PC-3 (cell line): ENCODE data around the gene MPST. TPM values are rescaled to one million over a fixed set of nuclear protein-coding genes. Genes with fewer than 3 reads are reported as not detected.

Experiments
- ATAC-seq: fragments of 200-7000 bp; cut with Tn5 transposase; 2 replicates; pipeline ENCODE4 v1.9.1; 2020; ENCODE audit warnings: mild to moderate bottlenecking, moderate library complexity
- BruUV-seq: library from RNA; stranded (reverse); fragments of 400-500 nt; replicated peaks from 2 replicates; lab custom pipeline; 2021; lab: Mats Ljungman, UMichigan
- CTCF ChIA-PET: fragments of 300-600 bp; sonication (Branson Sonifier 250); formaldehyde crosslinking; loops from one replicate; lab custom pipeline; 2022; ENCODE audit warnings: antibody characterized with exemption; lab: Charles Lee
- POLR2A ChIA-PET: fragments of 300-600 bp; sonication (Branson Sonifier 250); formaldehyde crosslinking; loops from one replicate; lab custom pipeline; 2022; ENCODE audit warnings: antibody characterized with exemption; ENCODE audit not compliant: unreplicated experiment; lab: Charles Lee
- DNase-seq: peaks from one replicate; pipeline ENCODE4 v3.0.0-alpha.2; 2015
- H2AFZ ChIP-seq: fragments of 300-600 bp; sonication (generic); 2 replicates; pipeline ENCODE4 v1.6.0; 2016; ENCODE audit warnings: antibody characterized with exemption, low read length
- H3F3A ChIP-seq: fragments of 300-600 bp; sonication (generic); one replicate; pipeline ENCODE4 v1.6.0; 2017; ENCODE audit warnings: antibody characterized with exemption, low read length, control low read depth, mild to moderate bottlenecking; ENCODE audit not compliant: unreplicated experiment
- H3K27ac ChIP-seq: fragments of 300-600 bp; sonication (generic); 2 replicates; pipeline ENCODE4 v1.5.1; 2016; ENCODE audit warnings: mild to moderate bottlenecking, low read length
- H3K27me3 ChIP-seq: fragments of 300-600 bp; sonication (generic); 2 replicates; pipeline ENCODE4 v1.6.1; 2016; ENCODE audit warnings: low read length, mixed read lengths
- H3K36me3 ChIP-seq: fragments of 300-600 bp; sonication (generic); 2 replicates; pipeline ENCODE4 v1.6.1; 2016; ENCODE audit warnings: low read depth, mixed run types, low read length, mixed read lengths
- H3K4me1 ChIP-seq: fragments of 300-600 bp; sonication (generic); 2 replicates; pipeline ENCODE4 v1.5.1; 2016; ENCODE audit warnings: low read length; ENCODE audit not compliant: insufficient read depth
- H3K4me2 ChIP-seq: fragments of 300-600 bp; sonication (generic); 2 replicates; pipeline ENCODE4 v1.6.0; 2016; ENCODE audit warnings: low read length
- H3K4me3 ChIP-seq: fragments of 300-600 bp; sonication (generic); 2 replicates; pipeline ENCODE4 v1.5.1; 2016; ENCODE audit warnings: mild to moderate bottlenecking, low read length, mixed read lengths
- H3K79me2 ChIP-seq: fragments of 300-600 bp; sonication (generic); 2 replicates; pipeline ENCODE4 v1.6.1; 2017; ENCODE audit warnings: low read length, mixed read lengths
- H3K9ac ChIP-seq: fragments of 300-600 bp; sonication (generic); 2 replicates; pipeline ENCODE4 v1.6.0; 2016; ENCODE audit warnings: mild to moderate bottlenecking, low read length
- H3K9me2 ChIP-seq: fragments of 300-600 bp; sonication (generic); replicated peaks from 2 replicates; pipeline ENCODE4 v1.6.1; 2016; ENCODE audit warnings: mixed run types, low read length, mixed read lengths
- H3K9me3 ChIP-seq: fragments of 300-600 bp; sonication (generic); 2 replicates; pipeline ENCODE4 v1.6.1; 2016; ENCODE audit warnings: low read length, mixed read lengths
- H4K20me1 ChIP-seq: fragments of 300-600 bp; sonication (generic); 2 replicates; pipeline ENCODE4 v1.6.1; 2016; ENCODE audit warnings: low read length, mixed read lengths
- EZH2 ChIP-seq: fragments of 300-600 bp; sonication (generic); IDR thresholded peaks from one replicate; pipeline ENCODE4 v1.6.1; 2017; ENCODE audit warnings: antibody characterized with exemption, mild to moderate bottlenecking, low read length; ENCODE audit not compliant: unreplicated experiment
- EZH2phosphoT487 ChIP-seq: fragments of 300-600 bp; sonication (generic); IDR thresholded peaks from 2 replicates; pipeline ENCODE4 v1.6.1; 2018; ENCODE audit warnings: mild to moderate bottlenecking, antibody characterized with exemption, low read length, borderline replicate concordance
- intact Hi-C: fragments of 100-400 bp; cut with micrococcal nuclease; formaldehyde crosslinking; loops from 2 replicates; pipeline ENCODE4 v1.9.0; 2023
- total RNA-seq: library from RNA; depleted of rRNA; stranded (reverse); fragments of >200 nt; gene quantifications from 2 replicates; pipeline ENCODE4 v1.2.3, GENCODE V29; 2014
- TF ChIP-seq, protein P1 (sequence below): fragments of 300-600 bp; sonication (generic); conservative IDR thresholded peaks from 2 replicates; pipeline ENCODE4 v1.5.1; 2017; ENCODE audit warnings: antibody characterized with exemption, low read depth, mild to moderate bottlenecking, low read length

Gene MPST
- total RNA-seq, 1 experiment from 2014 or later = 97.0 TPM

DNA sequence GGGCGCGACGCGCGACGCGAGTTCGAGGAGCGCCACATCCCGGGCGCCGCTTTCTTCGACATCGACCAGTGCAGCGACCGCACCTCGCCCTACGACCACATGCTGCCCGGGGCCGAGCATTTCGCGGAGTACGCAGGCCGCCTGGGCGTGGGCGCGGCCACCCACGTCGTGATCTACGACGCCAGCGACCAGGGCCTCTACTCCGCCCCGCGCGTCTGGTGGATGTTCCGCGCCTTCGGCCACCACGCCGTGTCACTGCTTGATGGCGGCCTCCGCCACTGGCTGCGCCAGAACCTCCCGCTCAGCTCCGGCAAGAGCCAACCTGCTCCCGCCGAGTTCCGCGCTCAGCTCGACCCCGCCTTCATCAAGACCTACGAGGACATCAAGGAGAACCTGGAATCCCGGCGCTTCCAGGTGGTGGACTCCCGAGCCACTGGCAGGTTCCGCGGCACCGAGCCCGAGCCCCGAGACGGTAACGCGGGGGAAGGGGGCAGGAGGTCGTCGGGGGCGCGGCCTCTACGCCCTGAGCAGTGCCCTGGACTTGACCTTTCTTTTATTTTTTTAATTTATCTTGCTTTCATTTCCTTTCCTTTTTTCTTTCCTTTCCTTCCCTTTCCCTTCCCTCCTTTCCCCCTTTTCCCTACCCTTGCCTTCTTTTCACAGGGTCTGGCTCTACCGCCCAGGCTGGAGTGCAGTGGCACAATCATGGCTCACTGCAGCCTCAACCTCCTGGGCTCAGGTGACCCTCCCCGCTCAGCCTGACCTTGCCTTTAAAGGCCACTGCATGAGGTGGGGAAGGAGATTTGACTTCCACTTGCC lies 5.0 kb downstream of the MPST start:
- Histone ChIP-seq H3K27ac (no peak overlapping the region), H3K9me3 (no peaks in the 10 kb centered on the region), H2AFZ (no peak overlapping the region), H3K4me1 (no peaks in the 10 kb centered on the region), H3K9ac (no peak overlapping the region), H3K4me3 (no peak overlapping the region), H3K4me2 (no peak overlapping the region), H3K36me3 (no peaks in the 10 kb centered on the region), H3K27me3 (no peaks in the 10 kb centered on the region), H3K79me2 (peaks cover 15% of the 10 kb centered on the region), H4K20me1 (no peaks in the 10 kb centered on the region), H3F3A (no peaks in the 10 kb centered on the region), H3K9me2 (no peaks in the 10 kb centered on the region)
- CTCF ChIA-PET = interaction anchor here (0.6 kb wide), 1 partner anchor 546 kb away, joined by 4 read pairs; no protein-coding TSS in a partner anchor
- intact Hi-C loops = no loop called here
- no peak for ATAC-seq
- POLR2A ChIA-PET = no interaction called here
- DNase-seq = no peak
- TF ChIP-seq EZH2phosphoT487 (no peak), EZH2 (no peak)
- TF ChIP-seq, protein P1, sequence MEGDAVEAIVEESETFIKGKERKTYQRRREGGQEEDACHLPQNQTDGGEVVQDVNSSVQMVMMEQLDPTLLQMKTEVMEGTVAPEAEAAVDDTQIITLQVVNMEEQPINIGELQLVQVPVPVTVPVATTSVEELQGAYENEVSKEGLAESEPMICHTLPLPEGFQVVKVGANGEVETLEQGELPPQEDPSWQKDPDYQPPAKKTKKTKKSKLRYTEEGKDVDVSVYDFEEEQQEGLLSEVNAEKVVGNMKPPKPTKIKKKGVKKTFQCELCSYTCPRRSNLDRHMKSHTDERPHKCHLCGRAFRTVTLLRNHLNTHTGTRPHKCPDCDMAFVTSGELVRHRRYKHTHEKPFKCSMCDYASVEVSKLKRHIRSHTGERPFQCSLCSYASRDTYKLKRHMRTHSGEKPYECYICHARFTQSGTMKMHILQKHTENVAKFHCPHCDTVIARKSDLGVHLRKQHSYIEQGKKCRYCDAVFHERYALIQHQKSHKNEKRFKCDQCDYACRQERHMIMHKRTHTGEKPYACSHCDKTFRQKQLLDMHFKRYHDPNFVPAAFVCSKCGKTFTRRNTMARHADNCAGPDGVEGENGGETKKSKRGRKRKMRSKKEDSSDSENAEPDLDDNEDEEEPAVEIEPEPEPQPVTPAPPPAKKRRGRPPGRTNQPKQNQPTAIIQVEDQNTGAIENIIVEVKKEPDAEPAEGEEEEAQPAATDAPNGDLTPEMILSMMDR = no peak
- no TSS peak for BruUV-seq

DNA sequence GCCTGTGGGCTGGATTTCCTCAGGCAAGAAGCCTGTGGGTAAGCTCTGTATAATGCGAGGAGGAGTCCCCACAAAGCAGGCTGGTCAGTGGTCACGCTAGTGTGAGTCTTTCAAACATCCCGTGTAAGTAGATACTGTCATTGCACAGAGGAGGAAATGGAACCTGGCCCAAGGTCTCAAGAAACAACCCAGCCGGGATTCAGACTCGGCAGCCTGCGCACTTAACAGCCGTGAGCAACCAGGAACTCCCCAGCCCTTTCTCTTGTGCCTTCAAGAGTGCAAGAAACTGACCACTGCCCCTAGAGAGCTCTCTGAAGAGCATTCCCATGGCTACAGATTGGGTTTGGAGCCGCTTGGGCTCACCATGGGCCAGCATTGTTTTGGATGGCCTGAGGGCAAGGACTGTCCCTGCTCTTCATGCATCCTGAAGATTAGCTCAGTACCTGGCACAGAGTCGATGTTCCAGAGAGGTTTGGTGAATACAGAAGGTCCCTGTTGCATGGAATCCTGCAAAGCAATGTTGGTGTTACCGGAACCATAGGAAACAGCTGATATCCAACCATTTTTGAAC lies 6.0 kb downstream of the MPST start:
- Histone ChIP-seq H3F3A (no peaks in the 10 kb centered on the region), H3K9ac (no peak overlapping the region), H3K4me3 (no peak overlapping the region), H3K4me2 (no peak overlapping the region), H3K36me3 (no peaks in the 10 kb centered on the region), H3K27me3 (no peaks in the 10 kb centered on the region), H3K4me1 (no peaks in the 10 kb centered on the region), H3K27ac (no peak overlapping the region), H3K9me2 (no peaks in the 10 kb centered on the region), H3K79me2 (peaks cover 5% of the 10 kb centered on the region), H4K20me1 (no peaks in the 10 kb centered on the region), H2AFZ (no peak overlapping the region), H3K9me3 (no peaks in the 10 kb centered on the region)
- intact Hi-C loops = no loop called here
- ATAC-seq (no peak), DNase-seq (no peak)
- no peak for TF ChIP-seq EZH2
- TF ChIP-seq, protein P1 = no peak
- TF ChIP-seq EZH2phosphoT487 = no peak
- CTCF ChIA-PET = no interaction called here
- BruUV-seq = no TSS peak
- POLR2A ChIA-PET = no interaction called here

DNA sequence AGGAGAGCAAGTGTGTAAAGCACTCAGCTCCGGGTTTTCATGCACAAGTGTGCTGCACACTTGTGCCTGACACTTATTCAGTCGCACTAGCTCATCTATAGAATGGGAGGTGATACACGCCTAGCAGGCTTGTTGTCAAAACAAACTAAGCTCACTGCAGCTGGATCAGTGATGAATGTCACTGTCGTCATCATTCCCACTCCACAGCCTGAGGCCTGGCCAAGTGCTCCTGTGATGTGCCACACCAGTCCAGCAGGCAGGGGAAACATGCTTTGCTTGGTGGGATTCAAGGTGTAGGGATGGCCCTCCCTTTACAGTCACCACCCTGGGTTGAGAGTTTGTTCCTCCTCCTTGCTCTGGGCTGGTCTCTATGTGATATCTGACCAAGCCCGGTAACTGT lies 6.8 kb downstream of the MPST start:
- H3K4me2 ChIP-seq = no peak overlapping the region
- H3K4me3 ChIP-seq = no peak overlapping the region
- H3K79me2 ChIP-seq = no peaks in the 10 kb centered on the region
- H2AFZ ChIP-seq = no peak overlapping the region
- no peaks in the 10 kb centered on the region for H3K27me3 ChIP-seq
- H3K9ac ChIP-seq = no peak overlapping the region
- ATAC-seq (no peak), DNase-seq (no peak)
- POLR2A ChIA-PET = no interaction called here
- intact Hi-C loops = no loop called here
- H4K20me1 ChIP-seq = no peaks in the 10 kb centered on the region
- no TSS peak for BruUV-seq
- no peaks in the 10 kb centered on the region for H3K9me3 ChIP-seq
- H3K36me3 ChIP-seq = no peaks in the 10 kb centered on the region
- H3K9me2 ChIP-seq = no peaks in the 10 kb centered on the region
- H3K4me1 ChIP-seq = no peaks in the 10 kb centered on the region
- H3F3A ChIP-seq = no peaks in the 10 kb centered on the region
- H3K27ac ChIP-seq = no peak overlapping the region
- CTCF ChIA-PET = no interaction called here
- TF ChIP-seq EZH2 (no peak), EZH2phosphoT487 (no peak)
- TF ChIP-seq, protein P1 = no peak
